Skeletal muscle satellite cell (primary cell): ENCODE measurements around the gene CCDC93.
"Not testable (repeated sequence)": the region's sequence is repeated elsewhere in the genome, so short reads cannot be mapped to it uniquely, and the experiment has no call there.

Experiments
- H3K27me3 ChIP-seq: 2 replicates; pipeline ENCODE4 v1.7.0; 2013; ENCODE audit warnings: low read length; ENCODE audit not compliant: control insufficient read depth, insufficient read depth
- H3K36me3 ChIP-seq: 2 replicates; pipeline ENCODE4 v1.7.0; 2013; ENCODE audit warnings: mild to moderate bottlenecking, control low read depth, low read length; ENCODE audit not compliant: insufficient read depth
- H3K4me1 ChIP-seq: 2 replicates; pipeline ENCODE4 v1.7.0; 2013; ENCODE audit warnings: low read length; ENCODE audit not compliant: control insufficient read depth, insufficient read depth
- H3K4me2 ChIP-seq: 2 replicates; pipeline ENCODE4 v1.7.0; 2013; ENCODE audit warnings: mild to moderate bottlenecking, low read length
- H3K4me3 ChIP-seq: 2 replicates; pipeline ENCODE4 v1.7.0; 2013; ENCODE audit warnings: low read length
- H3K9ac ChIP-seq: 2 replicates; pipeline ENCODE4 v1.7.0; 2013; ENCODE audit warnings: mild to moderate bottlenecking, low read depth, low read length, moderate library complexity
- H3K9me3 ChIP-seq: replicated peaks from 2 replicates; pipeline ENCODE4 v1.7.0; 2013; ENCODE audit warnings: mild to moderate bottlenecking, control low read depth, low read length

The CCDC93 gene

DNA sequence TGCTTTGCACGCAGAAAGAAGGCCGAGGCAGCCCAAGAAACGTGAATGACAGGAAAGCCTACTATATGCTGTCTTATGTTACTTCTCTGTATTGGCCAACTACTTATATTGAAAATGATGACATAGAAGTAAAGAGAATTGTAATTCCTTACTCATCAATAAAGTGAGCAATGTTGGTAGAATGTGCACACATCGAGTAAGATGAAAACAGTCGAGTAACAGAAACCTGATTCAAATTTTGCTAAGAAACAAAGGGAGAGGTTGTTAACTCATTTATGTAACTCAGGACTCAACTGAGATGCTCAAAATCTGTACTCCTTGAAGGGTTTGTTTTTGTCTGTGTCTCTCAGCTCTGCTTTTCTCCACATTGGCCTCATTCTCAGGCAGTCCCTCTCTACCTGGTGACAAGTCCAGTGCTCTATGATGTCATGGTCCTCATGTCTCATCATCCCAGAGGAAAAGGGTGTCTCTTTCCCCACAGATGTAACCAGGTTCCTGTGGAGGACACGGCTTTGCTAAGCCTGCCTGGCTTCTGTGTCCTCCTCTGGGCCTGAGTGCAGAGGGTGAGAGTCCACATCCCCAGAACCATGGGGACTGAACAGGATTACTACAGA, 30.3 kb upstream of the CCDC93 start:
- Histone ChIP-seq H3K36me3 (no peaks in the 10 kb centered on the region), H3K4me2 (no peak overlapping the region), H3K9me3 (no peaks in the 10 kb centered on the region), H3K4me1 (peaks cover 11% of the 10 kb centered on the region), H3K4me3 (no peak overlapping the region), H3K9ac (no peak overlapping the region), H3K27me3 (peaks cover 49% of the 10 kb centered on the region)

DNA sequence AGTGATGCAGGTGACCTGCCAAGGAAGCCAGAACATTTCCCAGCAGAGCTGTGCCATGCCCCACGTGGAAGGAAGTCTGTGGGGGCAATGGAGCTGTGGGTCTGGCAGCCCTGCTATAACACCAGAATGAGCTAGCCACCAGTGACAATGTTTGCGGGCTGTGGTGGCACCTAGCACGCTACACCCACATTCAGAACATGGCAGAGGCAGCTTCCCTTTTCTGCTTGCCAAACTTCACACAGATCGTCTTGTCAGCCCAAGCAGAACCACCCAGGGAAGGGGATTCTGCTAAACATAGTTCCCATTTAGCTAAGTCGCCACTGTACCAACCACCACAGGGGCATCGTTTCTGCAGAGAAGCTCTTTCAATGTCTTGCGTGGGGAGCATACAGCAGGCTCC, 27.0 kb upstream of the CCDC93 start:
- no peak overlapping the region for H3K9ac ChIP-seq
- no peaks in the 10 kb centered on the region for H3K4me1 ChIP-seq
- no peak overlapping the region for H3K4me3 ChIP-seq
- H3K4me2 ChIP-seq, result no peak overlapping the region
- peaks cover 51% of the 10 kb centered on the region for H3K27me3 ChIP-seq
- no peaks in the 10 kb centered on the region for H3K36me3 ChIP-seq
- H3K9me3 ChIP-seq, result no peaks in the 10 kb centered on the region

DNA sequence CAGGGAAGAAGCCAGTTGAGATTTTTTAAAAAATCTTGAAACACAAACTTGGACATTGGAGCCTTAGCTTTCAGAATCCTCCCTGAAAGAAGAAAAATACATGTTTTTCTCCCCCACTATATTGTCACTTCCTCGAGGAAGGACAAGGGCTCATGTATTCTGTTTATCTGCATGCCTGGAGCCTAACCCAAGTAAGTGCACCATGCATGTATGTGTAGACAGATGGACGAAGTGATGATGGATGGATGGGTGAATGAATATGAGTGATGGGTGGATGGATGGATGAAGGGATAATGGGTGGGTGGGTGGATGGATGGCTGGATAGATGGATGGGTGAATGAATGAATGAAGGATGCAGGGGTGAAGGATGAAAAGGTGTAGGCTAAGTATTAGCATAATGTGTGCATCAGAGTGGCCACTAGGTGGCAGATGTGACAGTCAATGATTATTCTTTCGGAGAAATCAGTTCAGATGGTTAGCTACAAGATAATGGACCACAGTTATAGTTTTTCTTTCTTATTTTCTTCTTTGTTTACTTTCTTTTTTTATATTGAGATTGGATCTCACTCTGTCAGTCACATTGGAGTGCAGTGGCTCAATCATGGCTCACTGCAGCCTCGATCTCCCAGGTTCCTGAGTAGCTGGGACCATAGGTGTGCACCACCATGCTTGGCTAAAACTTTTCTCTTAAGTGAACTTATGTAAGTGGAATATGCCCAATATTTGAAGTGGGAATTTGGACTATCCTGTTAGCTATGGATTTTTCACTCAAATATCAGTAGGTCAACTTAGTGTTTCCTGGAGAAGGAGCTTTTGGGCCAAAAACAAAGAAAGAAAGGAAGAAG, 18.5 kb upstream of the CCDC93 start:
- Histone ChIP-seq H3K27me3 (peaks cover 26% of the 10 kb centered on the region), H3K4me1 (no peaks in the 10 kb centered on the region), H3K9ac (no peak overlapping the region), H3K4me3 (no peak overlapping the region), H3K4me2 (no peak overlapping the region), H3K9me3 (no peaks in the 10 kb centered on the region), H3K36me3 (no peaks in the 10 kb centered on the region)

DNA sequence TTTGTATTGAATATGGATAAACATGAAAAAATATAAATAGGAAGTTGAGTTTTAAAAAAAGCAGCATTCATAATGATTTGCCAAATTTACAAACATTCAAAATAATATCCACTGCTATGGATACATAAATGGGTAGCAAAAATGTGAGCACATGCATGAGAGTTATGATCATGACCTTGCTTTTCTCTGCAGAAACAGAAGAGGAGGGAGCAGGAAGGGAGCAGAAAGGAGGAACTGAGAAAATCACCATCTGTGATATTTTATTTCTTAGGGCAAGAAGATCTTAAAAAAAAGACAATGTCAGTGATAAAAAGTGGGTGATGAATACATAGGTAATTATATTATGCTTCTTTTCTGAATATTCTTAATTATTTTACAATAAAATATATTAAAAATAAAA, 17.7 kb upstream of the CCDC93 start:
- H3K36me3 ChIP-seq, result no peaks in the 10 kb centered on the region
- no peaks in the 10 kb centered on the region for H3K4me1 ChIP-seq
- no peak overlapping the region for H3K9ac ChIP-seq
- H3K4me3 ChIP-seq, result no peak overlapping the region
- H3K4me2 ChIP-seq, result no peak overlapping the region
- H3K9me3 ChIP-seq, result no peaks in the 10 kb centered on the region
- peaks cover 31% of the 10 kb centered on the region for H3K27me3 ChIP-seq

DNA sequence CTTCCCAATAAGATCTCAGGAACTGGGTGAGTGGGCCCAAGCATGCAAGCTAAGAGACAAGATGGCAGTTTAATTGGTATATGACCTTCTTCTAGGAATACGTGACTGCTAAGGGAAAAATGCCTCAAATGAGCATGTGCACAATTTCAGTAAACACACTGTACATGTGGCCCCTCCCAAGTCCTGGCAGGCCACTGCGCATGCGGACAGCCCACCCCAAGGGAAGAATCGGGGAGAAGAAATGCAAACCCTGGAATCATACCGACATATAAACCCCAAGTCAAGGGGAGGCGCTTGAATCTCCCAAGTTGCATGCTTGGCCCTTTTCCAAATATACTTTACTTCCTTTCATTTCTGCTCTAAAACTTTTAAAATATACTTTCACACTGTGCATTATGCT, 15.2 kb upstream of the CCDC93 start:
- Histone ChIP-seq H3K9ac (no peak overlapping the region), H3K36me3 (no peaks in the 10 kb centered on the region), H3K4me1 (no peaks in the 10 kb centered on the region), H3K9me3 (no peaks in the 10 kb centered on the region), H3K27me3 (peaks cover 38% of the 10 kb centered on the region), H3K4me3 (no peak overlapping the region), H3K4me2 (no peak overlapping the region)

DNA sequence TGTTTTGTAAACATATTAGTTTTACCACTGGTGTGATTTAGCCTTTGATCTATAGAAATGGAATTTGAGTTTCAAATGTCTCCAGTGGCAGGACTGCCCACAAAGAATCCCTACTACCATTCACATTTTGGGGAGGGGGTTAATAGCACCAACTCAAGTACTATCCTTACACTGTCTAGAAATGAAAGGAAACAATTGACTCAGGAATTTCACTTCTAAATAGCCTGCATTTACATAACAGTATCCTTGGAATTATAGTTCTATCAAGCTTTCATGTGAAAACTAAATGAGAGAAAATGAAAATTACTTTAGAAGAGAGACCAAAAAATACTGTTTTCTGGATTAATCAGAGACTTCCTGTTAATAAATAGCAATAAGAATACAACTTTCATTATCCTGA, 7.5 kb upstream of the CCDC93 start:
- H3K9ac ChIP-seq, result no peak overlapping the region
- no peak overlapping the region for H3K4me3 ChIP-seq
- no peaks in the 10 kb centered on the region for H3K4me1 ChIP-seq
- H3K9me3 ChIP-seq, result no peaks in the 10 kb centered on the region
- H3K4me2 ChIP-seq, result no peak overlapping the region
- H3K27me3 ChIP-seq, result peaks cover 32% of the 10 kb centered on the region
- H3K36me3 ChIP-seq, result no peaks in the 10 kb centered on the region

DNA sequence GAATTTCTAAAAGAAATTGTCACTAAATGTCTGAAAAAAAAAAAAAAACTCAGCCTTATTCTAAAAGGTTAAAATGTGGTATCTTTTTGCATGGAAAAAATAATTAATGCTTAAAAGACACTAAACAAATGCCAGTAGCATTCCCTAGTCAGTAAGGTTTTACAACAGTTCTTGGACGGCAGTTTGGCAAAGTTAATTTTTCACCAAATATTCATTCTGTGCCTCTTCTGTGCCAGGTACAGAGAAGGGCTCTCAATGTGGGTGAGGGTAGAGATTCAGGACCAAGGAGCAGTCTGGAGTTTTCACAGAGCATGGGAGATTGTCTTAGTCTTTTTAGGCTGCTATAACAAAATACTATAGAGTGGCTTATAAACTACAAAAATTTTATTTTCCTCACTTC, 6.0 kb upstream of the CCDC93 start:
- H3K4me2 ChIP-seq, result no peak overlapping the region
- H3K4me1 ChIP-seq, result peaks cover 2% of the 10 kb centered on the region
- peaks cover 32% of the 10 kb centered on the region for H3K27me3 ChIP-seq
- no peaks in the 10 kb centered on the region for H3K9me3 ChIP-seq
- H3K9ac ChIP-seq, result no peak overlapping the region
- no peaks in the 10 kb centered on the region for H3K36me3 ChIP-seq
- H3K4me3 ChIP-seq, result no peak overlapping the region

DNA sequence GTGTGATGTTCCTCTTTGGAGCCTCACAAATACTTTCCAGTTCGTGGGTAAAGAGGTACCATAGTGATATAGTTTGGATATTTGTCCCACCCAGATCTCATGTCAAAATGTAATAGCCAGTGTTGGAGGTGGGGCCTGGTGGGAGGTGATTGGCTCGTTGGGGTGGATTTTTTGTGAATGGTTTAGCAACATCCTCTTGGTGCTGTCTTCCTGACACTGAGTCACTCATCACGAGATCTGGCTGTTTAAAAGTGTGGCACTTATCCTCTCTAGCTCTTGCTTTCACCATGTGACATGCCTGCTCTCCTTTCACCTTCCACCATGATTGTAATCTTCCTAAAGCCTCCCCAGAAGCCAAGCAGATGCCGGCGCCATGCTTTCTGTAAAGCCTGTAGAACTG, 3.0 kb upstream of the CCDC93 start:
- no peaks in the 10 kb centered on the region for H3K9me3 ChIP-seq
- H3K27me3 ChIP-seq, result peaks cover 23% of the 10 kb centered on the region
- H3K36me3 ChIP-seq, result no peaks in the 10 kb centered on the region
- H3K4me2 ChIP-seq, result no peak overlapping the region
- H3K4me3 ChIP-seq, result no peak overlapping the region
- peaks cover 15% of the 10 kb centered on the region for H3K4me1 ChIP-seq
- H3K9ac ChIP-seq, result no peak overlapping the region

DNA sequence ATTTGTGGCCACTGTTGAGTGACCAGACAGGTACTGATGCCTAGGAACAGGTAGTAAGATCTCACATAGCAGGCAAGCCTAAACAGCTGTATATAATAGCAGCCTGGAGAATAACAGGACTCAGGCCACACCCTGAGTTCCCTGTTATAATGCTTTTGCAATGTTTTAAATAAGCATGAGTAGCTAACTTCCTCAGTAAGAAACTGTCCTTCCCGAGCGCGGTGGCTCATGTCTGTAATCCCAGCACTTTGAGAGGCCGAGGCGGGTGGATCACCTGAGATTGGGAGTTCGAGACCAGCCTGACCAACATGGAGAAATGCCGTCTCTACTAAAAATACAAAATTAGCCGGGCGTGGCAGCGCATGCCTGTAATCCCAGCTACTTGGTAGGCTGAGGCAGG, 1.9 kb upstream of the CCDC93 start:
- not testable (repeated sequence) for H3K4me2 ChIP-seq, H3K9me3 ChIP-seq, H3K36me3 ChIP-seq, H3K9ac ChIP-seq, H3K4me3 ChIP-seq
- Histone ChIP-seq H3K27me3 (peaks cover 14% of the 10 kb centered on the region), H3K4me1 (peaks cover 16% of the 10 kb centered on the region)

DNA sequence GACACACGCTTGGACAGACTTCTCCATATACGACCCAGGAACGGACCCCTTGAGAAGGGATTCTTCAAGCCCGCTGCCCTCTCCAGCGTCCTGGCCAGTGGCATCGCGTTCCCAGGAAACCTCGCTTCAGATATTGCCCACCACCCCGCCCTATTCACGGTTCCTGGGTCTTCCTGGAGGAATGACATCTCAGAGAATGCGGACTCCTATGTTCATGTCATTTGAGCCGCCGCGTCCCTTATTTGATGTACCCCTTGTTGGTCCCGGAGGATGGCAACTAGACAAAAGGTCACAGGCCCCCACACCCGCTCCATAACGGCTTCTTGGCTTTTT, 588 bp upstream of the CCDC93 start:
- Histone ChIP-seq H3K9ac (peak overlapping the region; percentile 93), H3K9me3 (no peaks in the 10 kb centered on the region), H3K4me2 (peak overlapping the region; percentile 93), H3K4me3 (peak overlapping the region; percentile 92), H3K36me3 (no peaks in the 10 kb centered on the region), H3K27me3 (peaks cover 4% of the 10 kb centered on the region), H3K4me1 (peaks cover 16% of the 10 kb centered on the region)

DNA sequence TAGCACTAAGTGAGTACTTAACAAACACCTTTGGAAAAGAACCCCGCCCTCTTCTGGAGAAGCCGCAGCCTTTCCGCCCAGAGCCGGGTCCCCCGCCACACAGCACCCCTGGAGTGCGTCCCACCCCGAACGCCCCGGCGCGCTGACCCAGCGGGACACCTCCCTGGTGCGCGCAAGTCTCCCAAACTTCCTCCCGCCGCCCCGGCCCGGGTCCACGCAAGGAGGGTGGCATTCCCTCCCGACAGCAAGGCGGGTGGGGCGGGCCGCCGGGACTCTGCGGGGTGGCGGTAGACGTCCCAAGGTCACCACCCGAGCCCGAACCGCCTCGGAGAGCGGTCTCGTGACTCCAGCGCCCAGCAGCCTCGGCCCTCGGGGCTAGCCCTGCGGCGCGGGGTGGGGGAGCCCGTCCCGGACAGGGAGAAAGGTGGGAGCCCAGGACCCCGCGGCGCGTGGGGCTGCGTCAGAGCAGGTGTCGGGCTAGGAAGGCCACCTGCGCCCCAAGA, 598 bp downstream of the CCDC93 start:
- Histone ChIP-seq H3K9me3 (no peaks in the 10 kb centered on the region), H3K4me3 (peak overlapping the region; percentile 92), H3K9ac (peak overlapping the region; percentile 93), H3K27me3 (no peaks in the 10 kb centered on the region), H3K4me1 (peaks cover 16% of the 10 kb centered on the region), H3K36me3 (peaks cover 5% of the 10 kb centered on the region), H3K4me2 (peak overlapping the region; percentile 87)

DNA sequence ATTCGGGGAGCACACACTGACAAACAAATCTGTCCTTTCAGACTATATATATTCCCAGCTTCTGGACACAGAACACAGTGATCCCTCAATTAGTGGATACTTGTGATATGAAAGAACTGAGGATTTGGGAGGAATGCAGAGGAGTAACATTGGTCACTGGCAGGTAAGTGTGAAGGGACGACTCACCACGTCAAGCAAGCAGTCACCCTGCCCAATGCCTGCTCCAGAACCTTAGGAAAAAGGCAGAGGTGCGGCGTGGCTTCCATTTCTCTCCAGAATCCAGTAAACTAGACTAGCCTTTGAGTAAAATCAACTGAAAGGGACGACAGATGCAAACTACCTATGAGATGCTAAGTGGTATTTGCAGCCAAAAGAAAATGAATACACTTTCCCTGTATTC, 1.1 kb downstream of the CCDC93 start:
- H3K4me1 ChIP-seq, result peaks cover 16% of the 10 kb centered on the region
- H3K27me3 ChIP-seq, result no peaks in the 10 kb centered on the region
- no peaks in the 10 kb centered on the region for H3K9me3 ChIP-seq
- peaks cover 9% of the 10 kb centered on the region for H3K36me3 ChIP-seq
- peak overlapping the region; percentile 87 for H3K4me2 ChIP-seq
- peak overlapping the region; percentile 93 for H3K9ac ChIP-seq
- H3K4me3 ChIP-seq, result peak overlapping the region; percentile 92
